HG03139 (cell line): Measurements from ENCODE around the gene CD151.

ENCODE experiments used
- ATAC-seq: cut with Tn5 transposase; IDR thresholded peaks from one replicate; pipeline ENCODE4 v1.9.1; 2021; ENCODE audit not compliant: unreplicated experiment

Gene CD151

GRCh38 chr11:796565-797295 lies 36.0 kb upstream of the CD151 start:
- no peak for ATAC-seq

- ATAC-seq = peak; percentile 24
These were observed 35.3 kb upstream of the CD151 start for GRCh38 chr11:797296-798092.

GRCh38 chr11:798093-798713 lies 34.5 kb upstream of the CD151 start, which contains the start of gene SLC25A22:
SLC25A22 (minus strand) TSS chr11:798281; CDS start chr11:795006, 3,275 bp downstream.
- peak; percentile 45 for ATAC-seq

DNA sequence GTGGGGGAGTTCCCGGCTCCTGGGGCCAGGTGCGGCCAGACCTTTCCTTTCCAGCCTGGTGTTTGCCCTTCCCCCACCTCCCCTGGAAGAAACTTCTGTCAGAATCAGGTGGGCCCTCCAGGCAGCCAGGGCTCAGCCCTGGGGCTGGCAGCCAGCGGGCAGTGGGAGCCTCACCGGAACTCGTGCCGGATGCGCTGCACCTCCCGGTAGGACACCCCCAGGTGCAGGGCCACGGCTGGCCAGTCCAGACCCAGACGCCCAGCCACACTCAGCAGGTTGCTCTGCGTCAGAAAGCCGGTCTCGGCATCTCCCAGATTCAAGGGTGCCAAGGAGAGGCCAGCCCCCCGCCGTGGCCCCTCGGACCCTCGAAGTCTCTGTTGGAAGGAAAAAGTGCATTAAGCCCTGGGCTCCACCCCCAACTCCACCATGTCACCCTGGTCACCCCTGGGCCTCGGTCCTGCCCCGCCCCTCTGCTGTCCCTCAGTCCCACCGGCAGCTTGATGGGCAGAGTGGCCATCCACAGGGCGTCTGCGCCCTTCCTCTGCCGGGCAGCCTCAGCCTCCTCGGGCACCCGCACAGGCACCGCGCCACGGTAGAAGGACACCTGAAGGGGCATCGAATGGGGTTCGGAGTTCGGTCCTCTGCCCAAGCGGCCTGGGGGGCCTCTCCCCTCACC lies 33.0 kb upstream of the CD151 start:
- ATAC-seq = no peak

DNA sequence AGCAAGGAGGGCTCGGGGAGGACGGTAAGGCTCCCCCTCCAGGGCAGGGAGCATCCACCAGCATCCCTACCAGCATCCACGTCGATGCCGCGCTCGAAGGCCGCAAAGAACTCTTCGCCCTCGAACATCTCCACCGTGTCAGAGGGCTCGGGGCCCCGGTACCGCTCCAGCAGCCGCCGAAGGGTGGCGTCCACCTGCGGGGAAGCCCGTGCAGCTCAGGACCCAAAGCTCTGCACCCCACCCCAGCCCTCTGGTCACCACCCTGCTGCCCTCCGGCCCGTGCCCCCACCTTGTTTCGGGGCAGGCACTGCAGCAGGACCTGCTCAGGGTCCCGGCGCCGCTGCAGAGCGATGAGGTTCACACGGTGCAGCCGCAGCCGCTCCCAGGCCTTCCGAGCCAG lies 32.3 kb upstream of the CD151 start:
- no peak for ATAC-seq

DNA sequence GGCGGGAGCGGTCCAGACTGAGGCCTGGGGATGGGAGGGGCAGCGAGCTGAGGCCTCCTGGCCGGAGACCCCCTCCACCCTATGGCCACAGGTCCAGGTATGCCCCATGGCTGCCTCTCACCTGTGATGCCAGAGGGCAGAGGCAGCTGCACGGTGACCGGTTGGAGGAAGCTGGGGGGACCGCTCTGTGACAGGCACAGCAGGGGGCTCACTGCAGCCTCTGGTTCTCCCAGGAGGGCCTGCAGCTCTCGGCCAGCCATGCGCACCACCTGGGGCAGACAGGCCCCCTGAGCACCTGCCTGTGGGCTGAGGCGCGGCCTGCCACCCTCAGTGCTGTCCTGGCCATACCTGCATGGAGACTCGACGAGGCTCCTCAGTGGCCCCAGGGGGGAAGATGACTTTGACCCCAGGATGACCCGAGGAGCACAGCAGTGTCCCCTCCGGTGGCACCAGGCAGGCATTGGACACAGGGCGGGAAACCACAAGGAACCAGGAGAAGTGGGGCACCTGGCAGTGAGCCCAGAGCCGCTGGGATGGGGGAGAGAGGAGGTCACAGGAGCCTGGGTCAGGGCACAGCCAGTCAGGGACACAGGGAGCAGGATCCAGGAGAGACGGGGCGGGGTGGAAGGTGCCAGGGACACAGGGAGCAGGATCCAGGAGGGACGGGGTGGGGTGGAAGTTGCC lies 31.5 kb upstream of the CD151 start:
- ATAC-seq = no peak

DNA sequence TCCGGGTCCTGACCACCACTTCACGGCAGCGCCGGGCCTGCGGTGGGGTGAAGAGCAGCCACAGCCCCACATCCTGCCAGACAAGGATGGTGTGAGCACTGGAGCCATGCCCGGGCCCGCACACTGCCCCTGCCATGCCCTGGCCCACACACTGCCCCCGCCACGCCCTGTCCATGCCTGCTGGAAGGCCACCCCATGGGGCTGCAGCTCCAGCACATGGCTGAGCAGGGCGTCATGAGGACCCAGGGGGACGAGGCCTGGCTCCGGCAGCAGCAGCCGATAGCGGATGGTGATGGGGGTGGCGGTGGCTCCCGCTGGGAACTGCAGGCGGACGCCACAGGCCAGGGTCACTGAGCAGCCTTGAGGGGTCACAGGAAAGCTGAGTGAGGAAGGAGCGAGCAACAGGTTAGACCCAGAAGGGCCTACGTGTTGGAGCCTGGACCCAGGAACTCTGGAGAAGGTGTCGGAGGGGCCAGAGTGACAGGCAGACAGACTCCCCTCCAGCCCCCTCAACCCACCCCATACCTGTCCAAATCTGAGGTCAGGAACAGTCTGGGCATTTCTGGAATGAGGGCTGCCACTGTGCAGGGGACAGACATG lies 30.6 kb upstream of the CD151 start:
- ATAC-seq = no peak

- ATAC-seq = no peak
These were observed 29.9 kb upstream of the CD151 start for GRCh38 chr11:802693-803466.

- no peak for ATAC-seq
These were observed 29.3 kb upstream of the CD151 start for GRCh38 chr11:803467-803742.

GRCh38 chr11:803770-804598 lies 28.8 kb upstream of the CD151 start:
- ATAC-seq = no peak

GRCh38 chr11:804599-804964 lies 28.2 kb upstream of the CD151 start:
- no peak for ATAC-seq

DNA sequence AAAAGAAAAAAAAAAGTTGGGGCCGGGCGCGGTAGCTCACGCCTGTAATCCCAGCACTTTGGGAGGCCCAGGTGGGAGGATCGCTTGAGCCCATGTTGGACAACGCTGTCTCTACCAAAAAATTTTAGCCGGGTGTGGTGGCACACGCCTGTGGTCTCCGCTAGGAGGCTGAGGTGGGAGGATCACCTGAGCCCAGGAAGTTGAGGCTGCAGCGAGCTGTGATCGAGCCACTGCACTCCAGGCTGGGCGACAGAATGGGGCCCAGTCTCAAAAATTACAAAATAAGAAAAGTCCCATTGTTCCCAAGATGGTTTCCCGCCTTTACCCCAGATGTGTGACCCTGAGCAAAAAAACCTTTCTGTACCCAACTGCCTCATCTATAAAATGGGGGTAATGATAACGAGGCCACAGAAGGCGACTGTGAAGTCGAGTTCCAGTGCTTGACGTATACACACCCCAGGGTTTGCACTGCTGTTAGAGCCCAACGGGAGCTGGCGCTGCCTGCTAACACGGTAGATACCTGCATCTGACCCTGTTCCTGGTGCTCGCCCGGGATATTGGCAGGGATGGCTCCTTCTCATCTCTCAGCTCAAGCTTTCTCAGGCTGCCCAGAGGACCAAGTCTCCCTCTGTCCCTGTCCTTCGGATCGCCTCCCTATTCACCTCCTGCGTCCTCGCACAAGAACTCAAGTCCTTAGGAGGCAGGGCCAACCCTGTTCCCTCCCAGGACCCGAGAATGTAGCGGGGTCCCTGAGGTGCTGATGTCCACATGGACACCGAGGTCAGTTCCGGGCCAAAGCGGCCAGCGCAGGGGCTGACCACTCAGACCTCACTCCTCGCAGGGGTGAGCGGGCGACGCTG lies 24.1 kb upstream of the CD151 start:
- no peak for ATAC-seq

GRCh38 chr11:809287-810039 lies 23.3 kb upstream of the CD151 start, which contains the start of gene RPLP2:
RPLP2 (plus strand) TSS chr11:809967; CDS start chr11:810235, 268 bp downstream.
- peak; percentile 58 for ATAC-seq

- ATAC-seq = no peak
These were observed 22.6 kb upstream of the CD151 start for GRCh38 chr11:810040-810567.

- no peak for ATAC-seq
These were observed 21.1 kb upstream of the CD151 start for GRCh38 chr11:811446-812245.

DNA sequence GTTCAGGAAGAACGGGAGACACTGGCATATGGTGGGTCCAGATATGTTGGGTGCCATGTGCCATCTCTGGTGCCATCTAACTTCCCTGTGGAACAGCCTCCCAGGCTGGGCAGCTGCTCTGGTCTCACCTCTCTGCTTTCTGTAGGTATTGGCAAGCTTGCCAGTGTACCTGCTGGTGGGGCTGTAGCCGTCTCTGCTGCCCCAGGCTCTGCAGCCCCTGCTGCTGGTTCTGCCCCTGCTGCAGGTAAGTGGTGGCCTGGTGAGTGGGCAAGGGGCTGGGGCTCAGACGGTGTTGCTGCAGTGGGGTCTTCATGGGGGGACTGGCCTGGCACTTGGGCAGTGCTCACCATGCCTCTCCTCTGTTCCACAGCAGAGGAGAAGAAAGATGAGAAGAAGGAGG lies 20.4 kb upstream of the CD151 start:
- no peak for ATAC-seq
